Urinary bladder (tissue), 4 donors: ENCODE measurements around the gene PAM16. TPM values are rescaled to one million over a fixed set of nuclear protein-coding genes. Genes with fewer than 3 reads are reported as not detected.

ENCODE experiments used
- DNase-seq: peaks from one replicate; pipeline ENCODE4 v3.0.0-alpha.2; 2015; ENCODE audit errors: extremely low spot score
- H3K27ac ChIP-seq: one replicate; pipeline ENCODE4 v1.5.1; 2013; ENCODE audit warnings: low read depth, mild to moderate bottlenecking, moderate library complexity
- H3K36me3 ChIP-seq: one replicate; pipeline ENCODE4 v1.6.1; 2013; ENCODE audit warnings: mild to moderate bottlenecking, moderate library complexity; ENCODE audit not compliant: insufficient read depth
- H3K4me1 ChIP-seq: one replicate; pipeline ENCODE4 v1.6.1; 2013; ENCODE audit warnings: mild to moderate bottlenecking, moderate library complexity; ENCODE audit not compliant: insufficient read depth
- H3K4me3 ChIP-seq: one replicate; pipeline ENCODE4 v1.5.1; 2013; ENCODE audit warnings: low read depth, low read length
- WGBS: extraction: QIAGEN DNeasy Blood & Tissue Kit; methylation state at CpG from one replicate; pipeline ENCODE4 v1.1.7; 2013; 5-methylcytosine and 5-hydroxymethylcytosine counted together
- polyA plus RNA-seq: library from polyadenylated mRNA; stranded (reverse); fragments of 200-250 nt; gene quantifications from one replicate; pipeline ENCODE4 v1.2.3, GENCODE V29; 2013
- total RNA-seq: library from RNA; depleted of rRNA; stranded (reverse); fragments of >200 nt; gene quantifications from one replicate; pipeline ENCODE4 v1.2.3, GENCODE V29; 2014
- donor health status: healthy with polysubstance abuse.
- donor health status: healthy.

Gene PAM16
- total and polyA plus RNA-seq, 2 donors, result 8.6 to 48.9 TPM

DNA sequence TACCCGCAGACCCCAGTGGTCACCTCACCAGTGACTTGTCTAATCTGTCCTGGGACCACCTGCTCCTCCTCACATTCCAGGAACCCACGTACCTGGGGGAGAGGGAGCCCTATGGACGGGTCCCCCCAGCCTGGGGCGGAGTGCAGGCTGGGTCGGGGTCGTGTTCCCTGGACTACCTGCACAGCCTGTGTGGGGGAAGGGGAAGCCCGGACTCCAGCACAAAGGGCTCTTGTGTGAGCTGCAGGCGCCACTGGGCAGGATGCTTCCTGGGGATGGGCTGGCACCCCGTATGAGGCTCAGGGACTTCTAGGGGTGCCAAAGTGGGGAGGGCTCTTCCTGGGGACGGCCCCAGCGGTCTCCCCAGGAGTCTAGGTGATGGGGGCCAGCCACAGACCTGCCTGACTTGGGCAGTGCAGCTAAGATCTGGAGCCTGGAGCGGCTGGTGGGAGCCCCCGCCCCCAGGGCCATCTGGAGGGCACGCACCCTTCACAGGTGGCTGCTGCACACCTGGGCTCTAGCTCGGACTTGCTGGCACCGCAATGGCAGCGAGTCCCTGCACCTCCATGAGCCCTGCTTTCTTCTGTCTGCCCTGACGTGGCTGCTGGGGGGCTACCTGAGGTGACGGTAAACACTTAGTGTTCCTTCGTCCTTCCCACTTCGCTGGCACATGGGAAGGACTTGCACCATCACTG, 28.0 kb upstream of the PAM16 start:
- WGBS, result 91% methylated on average over 21 of the region's 21 CpGs
- Histone ChIP-seq H3K36me3 (no peaks in the 10 kb centered on the region), H3K4me3 (no peak overlapping the region), H3K27ac (no peak overlapping the region), H3K4me1 (no peaks in the 10 kb centered on the region)
- DNase-seq, result no peak

DNA sequence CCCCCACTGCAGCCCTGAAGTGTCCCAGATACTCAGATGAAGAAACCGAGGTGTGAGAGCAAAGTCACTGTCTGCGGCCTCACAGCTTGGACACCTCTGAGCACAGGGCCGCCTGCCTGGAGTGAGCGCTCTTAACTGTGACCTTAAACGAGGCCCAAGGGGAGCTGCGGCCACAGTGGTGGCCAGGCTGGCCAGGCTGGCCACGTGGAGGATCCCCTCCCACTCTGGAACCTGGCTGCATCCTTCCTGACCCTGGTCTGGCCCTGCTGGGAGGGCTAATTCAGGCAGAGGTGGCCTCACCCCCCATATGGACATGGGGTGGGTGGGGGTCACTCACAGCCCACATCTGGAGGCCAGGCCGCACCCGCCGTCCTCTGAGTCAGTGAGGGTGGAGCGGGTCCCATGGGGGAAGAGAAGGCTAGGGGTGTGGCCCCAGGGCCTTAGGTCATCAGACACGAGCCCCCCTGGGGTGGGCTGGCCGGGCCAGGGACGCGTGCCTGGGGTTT, 27.1 kb upstream of the PAM16 start:
- no peaks in the 10 kb centered on the region for H3K4me1 ChIP-seq
- no peak for DNase-seq

DNA sequence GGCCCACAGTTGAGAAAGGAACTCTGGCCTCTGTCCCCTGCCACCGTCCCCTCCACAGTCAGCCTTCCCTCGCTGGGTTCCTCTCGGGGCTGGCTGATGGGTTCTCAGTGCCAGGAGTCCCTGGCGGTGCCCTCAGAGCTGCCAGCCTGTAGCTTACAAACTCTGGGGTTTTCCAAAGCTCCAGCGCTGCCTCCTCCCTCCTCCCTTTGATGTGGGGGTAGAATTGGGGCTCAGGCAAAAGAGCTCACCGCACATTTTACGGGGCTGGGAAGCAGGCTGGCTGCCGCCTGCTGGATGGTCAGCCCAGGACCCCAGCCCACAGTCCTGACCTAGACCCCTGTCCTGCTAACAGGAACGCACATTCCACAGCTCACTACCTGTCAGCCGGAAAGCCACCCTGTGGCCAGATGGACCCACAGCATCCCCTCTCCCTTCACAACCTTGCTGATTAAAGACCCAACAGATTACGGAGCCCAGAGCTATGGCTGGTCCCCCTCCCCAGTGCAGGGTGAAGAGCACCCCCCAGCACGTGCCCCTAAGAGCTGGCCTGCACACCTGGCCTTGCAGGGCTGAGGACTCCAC, 26.5 kb upstream of the PAM16 start:
- no peak overlapping the region for H3K4me3 ChIP-seq
- H3K4me1 ChIP-seq, result no peaks in the 10 kb centered on the region
- H3K36me3 ChIP-seq, result no peaks in the 10 kb centered on the region
- 72% methylated on average over 12 of the region's 12 CpGs for WGBS
- H3K27ac ChIP-seq, result no peak overlapping the region
- no peak for DNase-seq

More for the DNA sequence above, 27.1 kb upstream of the PAM16 start:
- no peaks in the 10 kb centered on the region for H3K36me3 ChIP-seq
- 60% methylated on average over 15 of the region's 15 CpGs for WGBS
- H3K27ac ChIP-seq, result no peak overlapping the region
- no peak overlapping the region for H3K4me3 ChIP-seq

DNA sequence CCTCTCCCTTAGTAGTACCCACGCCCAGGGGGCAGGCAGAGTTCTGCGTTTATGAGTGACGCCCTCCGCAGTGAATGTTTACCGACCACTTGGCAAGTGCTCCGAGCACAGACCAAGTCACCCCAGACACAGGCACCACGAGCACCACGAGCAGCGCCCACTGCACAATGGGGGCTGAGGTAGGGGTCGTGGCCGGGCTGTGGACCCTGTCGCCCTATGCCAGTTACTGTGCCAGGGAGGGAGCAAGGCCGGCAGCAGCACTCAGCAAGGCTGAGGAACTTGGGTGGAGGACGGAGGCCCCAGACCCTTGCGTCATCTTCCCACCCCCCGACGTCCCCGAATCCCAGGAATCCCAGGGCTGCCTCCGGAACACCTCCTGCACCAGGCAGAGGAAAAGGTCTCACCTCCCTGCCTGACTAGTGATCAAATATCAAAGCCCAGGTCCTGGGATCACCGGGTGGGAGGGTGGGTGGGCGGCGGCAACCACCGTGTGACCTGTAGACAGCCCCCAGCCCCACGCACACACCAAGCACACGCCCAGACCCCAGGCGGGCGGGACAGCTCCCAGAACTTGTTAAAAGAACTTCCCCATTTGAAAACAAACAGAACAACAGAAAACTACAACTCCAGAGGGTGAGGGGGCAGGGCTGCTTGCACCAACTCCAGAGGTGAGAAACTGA, 25.9 kb upstream of the PAM16 start:
- 53% methylated on average over 27 of the region's 27 CpGs for WGBS
- H3K4me1 ChIP-seq, result no peaks in the 10 kb centered on the region
- peak overlapping the region; percentile 61 for H3K27ac ChIP-seq
- no peak overlapping the region for H3K4me3 ChIP-seq
- H3K36me3 ChIP-seq, result no peaks in the 10 kb centered on the region
- no peak for DNase-seq

DNA sequence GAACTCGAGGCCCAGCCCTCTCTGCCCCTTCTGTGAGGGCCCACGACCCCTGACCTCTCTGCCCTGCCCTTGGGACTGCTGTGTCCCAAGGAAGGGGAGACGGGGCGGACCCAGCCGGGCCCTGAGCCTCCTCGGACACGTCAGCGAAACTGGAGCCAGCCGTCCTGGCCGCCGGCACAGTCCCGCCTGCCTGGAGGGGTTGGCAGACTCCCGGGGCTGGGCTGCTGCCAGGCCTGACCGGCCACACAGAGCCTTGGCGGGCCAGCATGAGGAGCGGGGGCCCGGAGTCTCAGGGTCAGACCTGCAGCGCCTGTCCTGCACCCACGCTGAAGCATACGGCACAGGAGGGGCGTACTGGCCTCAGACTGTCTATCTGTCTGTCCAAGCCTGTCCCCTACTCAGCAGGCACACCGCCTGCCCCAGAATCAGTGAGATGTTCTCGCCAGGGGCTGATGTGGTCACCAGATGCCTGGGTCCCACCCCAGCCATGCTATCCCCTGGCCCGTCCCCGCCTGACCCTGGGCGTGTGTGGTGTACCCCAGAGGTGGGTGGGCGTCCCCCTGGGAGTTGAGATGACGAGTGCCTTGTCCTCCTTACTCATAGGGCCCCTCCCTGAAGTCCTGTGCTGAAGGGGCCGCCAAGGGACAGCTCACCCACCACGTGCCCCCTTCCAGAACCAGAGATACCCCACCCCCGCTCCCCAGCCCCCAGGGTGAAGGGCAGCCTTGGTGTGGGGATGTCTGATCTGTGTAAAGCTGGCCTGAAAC, 25.2 kb upstream of the PAM16 start:
- Histone ChIP-seq H3K36me3 (no peaks in the 10 kb centered on the region), H3K4me3 (no peak overlapping the region), H3K27ac (peak overlapping the region; percentile 83), H3K4me1 (no peaks in the 10 kb centered on the region)
- 27% methylated on average over 31 of the region's 31 CpGs for WGBS
- DNase-seq, result no peak

DNA sequence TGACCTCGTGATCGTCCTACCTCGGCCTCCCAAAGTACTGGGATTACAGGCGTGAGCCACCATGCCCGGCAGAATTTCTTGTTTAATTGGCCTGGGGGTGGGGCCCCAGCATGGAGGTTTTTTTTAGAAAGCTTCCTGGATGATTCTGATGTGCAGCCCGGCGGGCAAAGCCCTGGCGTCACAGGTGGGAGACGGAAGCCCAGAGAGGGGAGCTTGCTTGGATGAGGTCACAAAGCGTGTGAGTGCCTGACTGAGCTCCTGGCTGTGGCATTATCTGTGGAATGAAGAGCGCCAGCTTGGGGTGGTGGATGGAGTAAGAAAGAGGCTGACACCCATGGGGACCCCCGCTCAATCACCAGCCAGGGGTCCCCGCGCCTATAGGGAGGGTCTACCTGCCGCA, 24.6 kb upstream of the PAM16 start:
- peak overlapping the region; percentile 83 for H3K27ac ChIP-seq
- no peaks in the 10 kb centered on the region for H3K36me3 ChIP-seq
- H3K4me3 ChIP-seq, result no peak overlapping the region
- WGBS, result 73% methylated on average over 15 of the region's 15 CpGs
- no peaks in the 10 kb centered on the region for H3K4me1 ChIP-seq
- no peak for DNase-seq

DNA sequence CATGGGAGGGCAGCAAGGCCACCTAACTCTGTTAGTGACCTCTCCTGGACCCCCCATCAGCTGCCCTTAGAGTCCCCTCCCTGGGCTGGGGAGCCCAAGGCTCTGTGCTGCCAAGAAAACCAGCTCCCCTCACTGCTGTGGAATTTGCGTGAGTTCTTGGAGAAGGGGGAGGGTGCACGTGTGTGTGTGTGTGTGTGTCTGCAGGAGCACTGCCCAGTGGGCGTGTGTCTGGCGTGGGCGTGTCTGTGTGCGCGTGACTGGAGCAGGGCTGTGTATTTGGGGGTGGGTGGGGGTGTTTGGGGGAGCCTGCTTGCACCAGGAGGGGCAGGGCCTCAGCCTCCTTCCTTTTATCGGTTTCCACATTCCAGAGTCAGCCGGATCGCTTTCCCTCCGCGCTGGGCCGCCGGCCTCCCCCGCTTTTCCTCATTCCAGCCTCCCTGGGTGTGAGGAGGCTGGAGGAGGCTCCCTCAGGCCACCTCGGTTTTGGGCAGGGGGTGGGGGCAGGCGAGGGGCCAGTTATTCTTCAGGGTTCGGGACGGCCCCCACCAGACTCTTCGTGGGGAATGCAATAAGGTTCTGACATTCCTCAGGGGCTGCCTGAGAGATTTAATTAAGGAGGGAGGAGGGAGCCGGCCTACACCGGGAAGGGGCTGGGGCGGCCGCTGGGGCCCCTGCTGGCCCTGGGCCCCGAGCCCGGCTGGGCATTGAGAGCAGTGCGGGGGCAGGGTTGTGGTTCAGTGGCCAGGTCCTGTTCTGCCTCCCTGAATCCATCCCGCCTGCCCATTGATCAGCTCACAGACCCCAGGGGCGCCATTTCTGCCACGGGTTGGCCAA, 23.0 kb upstream of the PAM16 start:
- Histone ChIP-seq H3K36me3 (no peaks in the 10 kb centered on the region), H3K4me1 (no peaks in the 10 kb centered on the region), H3K4me3 (peak overlapping the region; percentile 86), H3K27ac (peak overlapping the region; percentile 88)
- peak; percentile 70 for DNase-seq
- 23% methylated on average over 30 of the region's 30 CpGs for WGBS

DNA sequence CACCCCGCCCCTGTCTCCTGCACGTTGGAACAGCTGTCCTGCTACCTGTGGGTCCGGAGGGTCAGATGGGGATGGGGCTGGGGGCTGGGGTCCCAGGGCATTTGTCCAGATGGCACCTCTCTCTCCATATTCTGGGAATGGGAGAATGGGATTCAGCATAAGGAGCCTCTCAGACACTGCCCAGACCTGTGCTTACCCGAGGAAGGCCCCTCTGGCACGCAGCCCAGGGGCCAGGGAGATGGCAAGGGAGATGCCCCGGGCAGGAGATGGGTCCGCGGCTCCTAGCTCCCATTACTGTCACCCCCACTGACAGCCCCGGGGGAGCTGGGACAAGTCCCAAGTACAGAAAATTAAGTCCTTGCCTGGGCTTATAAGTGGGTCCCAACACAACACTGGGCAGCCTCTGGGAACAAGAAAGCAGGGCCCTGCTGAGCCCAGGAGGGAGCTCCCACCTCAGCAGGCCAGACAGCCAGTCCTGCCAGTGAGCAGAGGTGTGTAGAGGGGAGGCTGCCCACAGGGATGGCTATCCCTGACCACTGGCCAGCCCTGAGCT, 22.3 kb upstream of the PAM16 start:
- Histone ChIP-seq H3K4me1 (no peaks in the 10 kb centered on the region), H3K4me3 (peak overlapping the region; percentile 86), H3K36me3 (no peaks in the 10 kb centered on the region), H3K27ac (peak overlapping the region; percentile 88)
- DNase-seq, result no peak
- WGBS, result 8% methylated on average over 9 of the region's 9 CpGs

DNA sequence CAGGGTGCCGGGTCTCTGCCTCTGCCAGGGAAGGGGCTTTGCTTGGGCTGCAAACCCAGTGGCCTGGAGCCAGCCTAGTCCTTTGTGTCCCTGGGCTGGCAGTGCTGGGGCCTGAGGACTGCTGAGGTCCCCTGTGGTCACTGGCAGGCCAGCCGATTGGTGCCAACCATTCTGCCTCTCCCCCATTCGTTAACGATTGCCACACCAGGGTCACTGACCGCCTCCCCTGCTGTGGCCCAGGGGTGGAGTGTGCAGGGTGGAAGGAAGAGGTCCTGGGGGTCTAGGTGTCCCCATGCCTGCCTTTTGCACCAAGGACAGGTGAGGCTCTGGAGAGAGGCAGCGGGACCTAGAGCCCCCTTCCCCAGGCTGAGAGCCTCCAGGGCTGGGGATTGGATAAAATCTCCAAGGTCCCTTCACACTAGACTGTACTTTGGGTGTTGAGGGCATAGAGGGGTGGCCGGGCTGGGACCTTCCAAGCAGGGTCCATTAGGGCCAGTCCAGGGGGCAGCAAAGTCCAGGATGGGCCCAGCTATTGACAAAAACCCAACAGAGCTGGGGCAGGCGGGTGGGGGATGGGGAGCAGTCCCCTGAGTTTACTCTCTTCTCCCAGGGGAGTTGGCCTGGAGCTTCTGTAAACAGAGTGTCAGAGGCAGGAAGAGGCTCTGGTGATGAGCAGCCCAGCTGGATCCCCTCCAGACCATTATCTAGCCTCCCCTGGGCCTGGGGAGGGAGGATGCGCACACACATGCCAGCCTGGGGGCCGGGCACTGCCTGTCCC, 21.6 kb upstream of the PAM16 start:
- Histone ChIP-seq H3K4me1 (no peaks in the 10 kb centered on the region), H3K36me3 (no peaks in the 10 kb centered on the region), H3K4me3 (peak overlapping the region; percentile 86), H3K27ac (peak overlapping the region; percentile 88)
- 29% methylated on average over 10 of the region's 10 CpGs for whole genome bisulfite sequencing
- no peak for DNase-seq

DNA sequence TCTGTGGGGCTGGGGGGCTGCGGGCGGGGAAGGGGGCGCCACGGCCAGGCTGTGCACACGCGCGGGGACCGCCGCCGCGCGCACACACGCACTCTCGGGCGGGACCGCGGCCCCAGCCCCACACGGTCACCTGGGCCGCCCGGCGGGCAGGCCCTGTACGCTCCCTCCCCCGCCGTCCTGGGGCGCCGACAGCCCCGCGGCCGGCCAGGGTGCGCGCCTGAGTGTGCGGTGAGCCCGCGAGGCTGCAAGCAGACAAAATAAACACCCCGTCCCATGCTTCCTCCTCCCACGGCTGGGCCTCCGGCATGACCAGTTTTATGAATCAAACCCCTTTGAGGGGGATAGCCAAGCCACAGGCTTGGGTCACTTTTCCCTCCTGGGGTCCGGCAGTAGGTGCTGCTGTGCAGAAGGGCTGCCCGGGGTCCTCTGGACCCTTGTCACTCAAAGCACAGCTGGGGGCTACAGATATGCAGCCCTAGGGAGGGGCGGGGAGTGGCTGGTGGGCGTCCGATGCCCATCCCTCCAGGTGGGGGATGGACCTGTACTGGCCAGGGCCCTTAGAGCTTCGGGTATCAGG, 21.0 kb upstream of the PAM16 start:
- H3K4me3 ChIP-seq, result peak overlapping the region; percentile 86
- H3K36me3 ChIP-seq, result no peaks in the 10 kb centered on the region
- H3K4me1 ChIP-seq, result no peaks in the 10 kb centered on the region
- WGBS, result 3% methylated on average over 43 of the region's 43 CpGs
- H3K27ac ChIP-seq, result peak overlapping the region; percentile 88
- no peak for DNase-seq

DNA sequence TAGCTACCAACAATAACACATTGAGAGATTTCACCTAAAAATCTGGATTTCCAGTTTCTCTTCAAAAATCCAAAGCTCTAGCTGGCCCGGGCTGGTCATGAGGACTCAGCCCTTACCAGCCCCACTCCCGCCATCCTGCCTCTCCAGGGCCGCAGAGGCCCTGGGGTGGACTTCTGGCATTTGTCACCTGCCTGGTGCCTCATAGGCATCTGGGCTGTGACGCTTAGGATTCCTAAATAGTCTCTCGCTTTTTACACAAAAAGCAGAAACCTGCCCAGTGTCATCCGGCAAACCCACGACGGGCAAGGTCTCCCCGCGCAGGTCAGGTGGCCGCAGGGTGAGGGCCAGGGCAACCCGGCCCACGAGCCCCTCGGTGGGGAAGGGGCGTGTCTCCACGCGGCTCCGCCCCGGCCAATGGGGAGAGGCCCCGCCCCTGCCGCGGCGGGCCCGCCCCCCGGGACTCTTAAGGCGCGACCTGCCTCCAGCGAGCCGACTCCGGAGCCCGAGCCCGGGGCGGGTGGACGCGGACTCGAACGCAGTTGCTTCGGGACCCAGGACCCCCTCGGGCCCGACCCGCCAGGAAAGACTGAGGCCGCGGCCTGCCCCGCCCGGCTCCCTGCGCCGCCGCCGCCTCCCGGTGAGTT, 20.4 kb upstream of the PAM16 start, which contains the start of gene VASN:
Gene VASN (plus strand): TSS at position 492 of the 644 bp plus-strand sequence. CDS start 9,030 bp downstream, outside the sequence.
- peak within 1 kb of the TSS; percentile 88 for H3K27ac ChIP-seq
- no peak for DNase-seq
- no peaks in the 10 kb centered on the region for H3K4me1 ChIP-seq
- H3K4me3 ChIP-seq, result peak within 1 kb of the TSS; percentile 86
- no peaks in the 10 kb centered on the region for H3K36me3 ChIP-seq
- 3% methylated on average over 50 of the region's 50 CpGs for WGBS
